ENCODE measurements around the gene RASAL2.
"Not testable (repeated sequence)": the region's sequence is repeated elsewhere in the genome, so short reads cannot be mapped to it uniquely, and the experiment has no call there.

RASAL2 gene

GRCh38 chr1:178072326-178072725, 21.6 kb upstream of the RASAL2 start:
- DNase-seq = no peak

GRCh38 chr1:178075333-178075732, 18.6 kb upstream of the RASAL2 start:
- no peak for DNase-seq

GRCh38 chr1:178076607-178077006, 17.3 kb upstream of the RASAL2 start:
- no peak for DNase-seq

- DNase-seq = no peak
These were observed 16.0 kb upstream of the RASAL2 start for GRCh38 chr1:178077917-178078316.

GRCh38 chr1:178086294-178086693, 7.6 kb upstream of the RASAL2 start:
- no peak for DNase-seq

GRCh38 chr1:178086766-178087165, 7.1 kb upstream of the RASAL2 start:
- no peak for DNase-seq

- no peak for DNase-seq
These were observed 5.3 kb upstream of the RASAL2 start for GRCh38 chr1:178088651-178089050.

- not testable (repeated sequence) for DNase-seq
These were observed 2.5 kb upstream of the RASAL2 start for GRCh38 chr1:178091454-178091853.

GRCh38 chr1:178091986-178092745, 1.7 kb upstream of the RASAL2 start:
- DNase-seq = no peak

- DNase-seq = no peak
These were observed 918 bp upstream of the RASAL2 start for GRCh38 chr1:178092878-178093493.

- peak; percentile 3 for DNase-seq
These were observed 382 bp upstream of the RASAL2 start for GRCh38 chr1:178093494-178093950.

GRCh38 chr1:178094739-178095645, 1.1 kb downstream of the RASAL2 start:
- DNase-seq = no peak

- no peak for DNase-seq
These were observed 2.5 kb downstream of the RASAL2 start for GRCh38 chr1:178096421-178096820.

GRCh38 chr1:178098262-178098661, 4.4 kb downstream of the RASAL2 start:
- DNase-seq = no peak

GRCh38 chr1:178101266-178101630, 7.3 kb downstream of the RASAL2 start:
- no peak for DNase-seq

GRCh38 chr1:178101654-178102053, 7.8 kb downstream of the RASAL2 start:
- no peak for DNase-seq

GRCh38 chr1:178102218-178102617, 8.3 kb downstream of the RASAL2 start:
- DNase-seq = no peak

- DNase-seq = no peak
These were observed 13.9 kb downstream of the RASAL2 start for GRCh38 chr1:178107823-178108222.

- DNase-seq = no peak
These were observed 15.6 kb downstream of the RASAL2 start for GRCh38 chr1:178109348-178110143.

- DNase-seq = no peak
These were observed 21.4 kb downstream of the RASAL2 start for GRCh38 chr1:178115260-178115659.

GRCh38 chr1:178118524-178118923, 24.6 kb downstream of the RASAL2 start:
- no peak for DNase-seq

- DNase-seq = no peak
These were observed 25.7 kb downstream of the RASAL2 start for GRCh38 chr1:178119628-178120027.

GRCh38 chr1:178120088-178120487, 26.2 kb downstream of the RASAL2 start:
- DNase-seq = no peak
